Measurements from ENCODE around the gene PREPL. TPM values are rescaled to one million over a fixed set of nuclear protein-coding genes. Genes with fewer than 3 reads are reported as not detected.
"Not testable (repeated sequence)": the region's sequence is repeated elsewhere in the genome, so short reads cannot be mapped to it uniquely, and the experiment has no call there.

Gene PREPL
- total and polyA plus RNA-seq, 9 donors, result 19.5 to 85.5 (median 58.6) TPM

GRCh38 chr2:44392338-44392943, 31.1 kb upstream of the PREPL start:
- intact Hi-C loops (cut with DNase I), result no loop called here
- no peak overlapping the region for H3K4me3 ChIP-seq
- no peak overlapping the region for H3K27ac ChIP-seq
- 47 to 52% (median 48%) methylated on average over 3 of the region's 3 CpGs for WGBS, 3 donors
- no peaks in the 10 kb centered on the region for H3K9me3 ChIP-seq
- no peaks in the 10 kb centered on the region for H3K4me1 ChIP-seq (ENCODE audit: insufficient read depth)
- H3K27me3 ChIP-seq, result no peaks in the 10 kb centered on the region
- peak in 2 of 5 donors; percentile 32 to 34 for DNase-seq
- no peaks in the 10 kb centered on the region for H3K36me3 ChIP-seq
- no peak for TF ChIP-seq CTCF (IDR thresholded peaks at IDR 0.05)
- TF ChIP-seq EP300 (IDR thresholded peaks at IDR 0.05), result no peak
- no peak for TF ChIP-seq POLR2A (IDR thresholded peaks at IDR 0.05)

GRCh38 chr2:44389895-44390294, 28.6 kb upstream of the PREPL start:
- intact Hi-C loops (cut with DNase I), result no loop called here
- Histone ChIP-seq H3K4me1 (ENCODE audit: insufficient read depth) (no peaks in the 10 kb centered on the region), H3K9me3 (no peaks in the 10 kb centered on the region), H3K4me3 (no peak overlapping the region), H3K27me3 (no peaks in the 10 kb centered on the region), H3K27ac (no peak overlapping the region), H3K36me3 (no peaks in the 10 kb centered on the region)
- no peak for TF ChIP-seq EP300 (IDR thresholded peaks at IDR 0.05)
- no peak for TF ChIP-seq POLR2A (IDR thresholded peaks at IDR 0.05)
- no peak for TF ChIP-seq CTCF (IDR thresholded peaks at IDR 0.05)
- DNase-seq, result no peak
- 84 to 88% (median 86%) methylated on average over 1 of the region's 1 CpG for WGBS, 3 donors

- no peak for DNase-seq
- no peak overlapping the region for H3K4me3 ChIP-seq
- H3K36me3 ChIP-seq, result no peaks in the 10 kb centered on the region
- no peak for TF ChIP-seq CTCF (IDR thresholded peaks at IDR 0.05)
- TF ChIP-seq POLR2A (IDR thresholded peaks at IDR 0.05), result no peak
- TF ChIP-seq EP300 (IDR thresholded peaks at IDR 0.05), result no peak
- WGBS, 3 donors, result 79 to 80% (median 80%) methylated on average over 4 of the region's 4 CpGs
- intact Hi-C loops (cut with DNase I), result no loop called here
- no peaks in the 10 kb centered on the region for H3K4me1 ChIP-seq (ENCODE audit: insufficient read depth)
- no peaks in the 10 kb centered on the region for H3K27me3 ChIP-seq
- no peak overlapping the region for H3K27ac ChIP-seq
- no peaks in the 10 kb centered on the region for H3K9me3 ChIP-seq
Observed at GRCh38 chr2:44388877-44389276, 27.6 kb upstream of the PREPL start.

GRCh38 chr2:44385226-44385625, 23.9 kb upstream of the PREPL start:
- H3K27ac ChIP-seq; H3K27me3 ChIP-seq; H3K4me3 ChIP-seq; intact Hi-C loops (cut with DNase I); H3K4me1 ChIP-seq (ENCODE audit: insufficient read depth); H3K36me3 ChIP-seq; DNase-seq; H3K9me3 ChIP-seq: not testable (repeated sequence)
- 86 to 95% (median 91%) methylated on average over 2 of the region's 2 CpGs for WGBS, 3 donors

GRCh38 chr2:44377486-44377885, 16.2 kb upstream of the PREPL start:
- no peak for TF ChIP-seq CTCF (IDR thresholded peaks at IDR 0.05)
- no peak for TF ChIP-seq POLR2A (IDR thresholded peaks at IDR 0.05)
- no peak for TF ChIP-seq EP300 (IDR thresholded peaks at IDR 0.05)
- H3K9me3 ChIP-seq, result no peaks in the 10 kb centered on the region
- H3K27ac ChIP-seq, result no peak overlapping the region
- H3K4me3 ChIP-seq, result no peak overlapping the region
- no peaks in the 10 kb centered on the region for H3K27me3 ChIP-seq
- no peaks in the 10 kb centered on the region for H3K36me3 ChIP-seq
- no peak for DNase-seq
- WGBS, 3 donors, result 95 to 99% (median 97%) methylated on average over 2 of the region's 2 CpGs
- H3K4me1 ChIP-seq (ENCODE audit: insufficient read depth), result no peaks in the 10 kb centered on the region
- intact Hi-C loops (cut with DNase I), result no loop called here
